Measurements from ENCODE around the gene ZNF804B.

ZNF804B gene

GRCh38 chr7:88985295-88985694 lies 225.8 kb downstream of the ZNF804B start:
- DNase-seq, result no peak

- no peak for DNase-seq
These were observed 241.8 kb downstream of the ZNF804B start for GRCh38 chr7:89001306-89001705.

GRCh38 chr7:89002981-89003956 lies 243.8 kb downstream of the ZNF804B start:
- no peak for DNase-seq

- DNase-seq, result no peak
These were observed 252.5 kb downstream of the ZNF804B start for GRCh38 chr7:89012016-89012415.

GRCh38 chr7:89017695-89018094 lies 258.2 kb downstream of the ZNF804B start:
- no peak for DNase-seq

GRCh38 chr7:89021741-89022140 lies 262.2 kb downstream of the ZNF804B start:
- DNase-seq, result no peak

- DNase-seq, result no peak
These were observed 263.7 kb downstream of the ZNF804B start for GRCh38 chr7:89023206-89023605.

- no peak for DNase-seq
These were observed 264.4 kb downstream of the ZNF804B start for GRCh38 chr7:89023877-89024276.

- no peak for DNase-seq
These were observed 268.3 kb downstream of the ZNF804B start for GRCh38 chr7:89027781-89028180.

- DNase-seq, result no peak
These were observed 268.8 kb downstream of the ZNF804B start for GRCh38 chr7:89028319-89028718.

- no peak for DNase-seq
These were observed 270.4 kb downstream of the ZNF804B start for GRCh38 chr7:89029864-89030263.

- no peak for DNase-seq
These were observed 281.7 kb downstream of the ZNF804B start for GRCh38 chr7:89041240-89041639.

GRCh38 chr7:89042940-89043339 lies 283.4 kb downstream of the ZNF804B start:
- no peak for DNase-seq

- no peak for DNase-seq
These were observed 289.5 kb downstream of the ZNF804B start for GRCh38 chr7:89049043-89049442.

- DNase-seq, result no peak
These were observed 293.6 kb downstream of the ZNF804B start for GRCh38 chr7:89053130-89053529.

GRCh38 chr7:89054361-89054760 lies 294.9 kb downstream of the ZNF804B start:
- DNase-seq, result no peak

GRCh38 chr7:89060234-89060633 lies 300.7 kb downstream of the ZNF804B start:
- DNase-seq, result no peak

- no peak for DNase-seq
These were observed 305.3 kb downstream of the ZNF804B start for GRCh38 chr7:89064831-89065230.

- DNase-seq, result no peak
These were observed 307.5 kb downstream of the ZNF804B start for GRCh38 chr7:89067048-89067447.

- no peak for DNase-seq
These were observed 312.6 kb downstream of the ZNF804B start for GRCh38 chr7:89072081-89072480.

- DNase-seq, result no peak
These were observed 314.3 kb downstream of the ZNF804B start for GRCh38 chr7:89073776-89074175.

GRCh38 chr7:89077992-89078391 lies 318.5 kb downstream of the ZNF804B start:
- DNase-seq, result no peak

- DNase-seq, result no peak
These were observed 326.1 kb downstream of the ZNF804B start for GRCh38 chr7:89085580-89085979.

- no peak for DNase-seq
These were observed 332.1 kb downstream of the ZNF804B start for GRCh38 chr7:89091550-89091949.

GRCh38 chr7:89094269-89094668 lies 334.8 kb downstream of the ZNF804B start:
- DNase-seq, result no peak
